ENCODE data around the gene RRAS2. TPM values are rescaled to one million over a fixed set of nuclear protein-coding genes. Genes with fewer than 3 reads are reported as not detected.

Gene RRAS2
- total RNA-seq, 1 donor from 2014 or later, result 35.8 TPM

DNA sequence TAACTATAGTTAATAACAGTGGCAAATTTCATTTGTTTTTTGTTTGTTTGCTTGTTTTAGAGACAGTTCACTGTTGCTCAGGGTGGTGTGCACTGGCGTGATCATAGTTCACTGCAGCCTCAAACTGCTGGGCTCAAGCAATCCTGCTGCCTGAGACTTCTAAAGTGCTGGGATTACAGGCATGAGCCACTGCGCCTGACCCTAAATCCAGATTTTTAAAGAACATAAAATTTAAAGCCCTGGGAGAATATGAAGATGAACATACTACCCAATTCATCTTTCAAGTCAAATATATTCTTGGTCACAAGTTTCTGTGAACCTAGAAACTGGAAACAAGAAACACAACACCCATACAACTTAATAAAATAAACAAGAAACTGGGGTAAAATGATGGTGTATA lies 28.1 kb downstream of the RRAS2 start:
- H3K4me1 ChIP-seq, result peaks cover 8% of the 10 kb centered on the region
- no peaks in the 10 kb centered on the region for H3K36me3 ChIP-seq
- intact Hi-C loops (cut with DNase I), result no loop called here
- ATAC-seq (no peak), DNase-seq (no peak)
- H3K27ac ChIP-seq, result no peak overlapping the region
- H3K27me3 ChIP-seq (ENCODE audit: low read depth), result no peaks in the 10 kb centered on the region
- no peaks in the 10 kb centered on the region for H3K9me3 ChIP-seq
- TF ChIP-seq, protein P1, sequence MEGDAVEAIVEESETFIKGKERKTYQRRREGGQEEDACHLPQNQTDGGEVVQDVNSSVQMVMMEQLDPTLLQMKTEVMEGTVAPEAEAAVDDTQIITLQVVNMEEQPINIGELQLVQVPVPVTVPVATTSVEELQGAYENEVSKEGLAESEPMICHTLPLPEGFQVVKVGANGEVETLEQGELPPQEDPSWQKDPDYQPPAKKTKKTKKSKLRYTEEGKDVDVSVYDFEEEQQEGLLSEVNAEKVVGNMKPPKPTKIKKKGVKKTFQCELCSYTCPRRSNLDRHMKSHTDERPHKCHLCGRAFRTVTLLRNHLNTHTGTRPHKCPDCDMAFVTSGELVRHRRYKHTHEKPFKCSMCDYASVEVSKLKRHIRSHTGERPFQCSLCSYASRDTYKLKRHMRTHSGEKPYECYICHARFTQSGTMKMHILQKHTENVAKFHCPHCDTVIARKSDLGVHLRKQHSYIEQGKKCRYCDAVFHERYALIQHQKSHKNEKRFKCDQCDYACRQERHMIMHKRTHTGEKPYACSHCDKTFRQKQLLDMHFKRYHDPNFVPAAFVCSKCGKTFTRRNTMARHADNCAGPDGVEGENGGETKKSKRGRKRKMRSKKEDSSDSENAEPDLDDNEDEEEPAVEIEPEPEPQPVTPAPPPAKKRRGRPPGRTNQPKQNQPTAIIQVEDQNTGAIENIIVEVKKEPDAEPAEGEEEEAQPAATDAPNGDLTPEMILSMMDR (IDR thresholded peaks at IDR 0.05), result no peak
- no peak overlapping the region for H3K4me3 ChIP-seq

DNA sequence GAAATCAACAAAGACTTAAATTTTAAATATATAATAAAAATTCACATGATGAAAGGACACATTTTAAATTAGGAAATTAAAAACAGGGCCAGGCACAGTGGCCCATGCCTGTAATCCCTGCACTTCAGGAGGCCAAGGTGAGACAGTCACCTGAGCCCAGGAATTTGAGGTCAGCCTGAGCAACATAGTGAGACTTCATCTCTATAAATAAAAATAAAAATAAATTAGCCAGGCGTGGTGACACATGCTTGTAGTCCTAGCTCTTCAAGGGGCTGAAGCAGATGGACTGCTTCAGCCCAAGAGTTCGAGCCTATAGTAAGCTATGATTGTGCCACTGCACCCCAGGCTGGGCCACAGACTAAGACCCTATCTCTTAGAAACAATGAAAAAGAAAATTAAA lies 29.3 kb downstream of the RRAS2 start:
- Histone ChIP-seq H3K4me1 (peaks cover 12% of the 10 kb centered on the region), H3K36me3 (no peaks in the 10 kb centered on the region), H3K9me3 (no peaks in the 10 kb centered on the region), H3K4me3 (no peak overlapping the region), H3K27ac (no peak overlapping the region), H3K27me3 (ENCODE audit: low read depth) (no peaks in the 10 kb centered on the region)
- TF ChIP-seq, protein P1 (IDR thresholded peaks at IDR 0.05), result no peak
- ATAC-seq, result no peak
- intact Hi-C loops (cut with DNase I), result no loop called here
- DNase-seq, result no peak

DNA sequence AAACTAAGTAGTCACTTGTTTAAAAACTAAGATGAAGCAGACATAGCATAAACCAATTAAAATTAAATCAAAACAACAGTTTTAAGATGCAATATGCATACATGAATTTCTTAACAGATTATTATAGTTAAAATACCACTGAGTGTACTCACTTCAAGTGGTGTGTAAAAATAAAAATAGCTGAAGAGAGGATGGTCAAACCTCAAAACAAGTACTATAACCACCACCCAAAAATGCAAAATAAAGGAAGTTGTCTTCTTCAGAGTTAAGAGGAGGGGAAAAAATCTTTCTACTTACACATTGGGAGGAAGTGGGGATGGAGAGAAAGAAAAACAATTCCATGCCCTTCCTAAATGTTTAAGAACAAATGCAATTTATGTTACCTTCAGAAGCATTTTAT lies 31.9 kb downstream of the RRAS2 start:
- intact Hi-C loops (cut with DNase I), result no loop called here

DNA sequence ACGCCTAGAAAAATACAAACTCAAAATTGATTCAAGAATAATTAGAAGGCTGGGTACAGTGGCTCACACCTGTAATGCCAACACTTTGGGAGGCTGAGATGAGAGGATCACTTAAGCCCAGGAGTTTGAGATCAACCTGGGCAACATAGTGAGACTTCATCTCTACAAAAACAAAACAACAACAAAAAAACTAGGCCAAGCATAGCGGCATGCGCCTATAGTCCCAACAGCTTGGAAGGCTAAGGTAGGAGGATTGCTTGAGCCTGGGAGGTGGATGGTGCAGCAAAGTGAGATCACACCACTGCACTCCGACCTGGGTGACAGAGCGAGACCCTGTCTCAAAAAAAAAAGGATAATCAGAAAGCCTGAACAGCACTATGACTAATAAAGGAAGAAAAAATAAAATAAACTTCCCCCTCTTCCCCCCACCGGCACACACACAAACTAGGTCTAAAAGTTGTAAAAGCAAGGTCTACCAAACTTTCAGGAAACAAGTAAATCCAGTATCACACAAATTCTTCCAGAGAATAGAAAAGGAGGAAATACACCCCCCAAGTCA lies 35.8 kb downstream of the RRAS2 start:
- ATAC-seq (no peak), DNase-seq (no peak)
- Histone ChIP-seq H3K36me3 (no peaks in the 10 kb centered on the region), H3K9me3 (no peaks in the 10 kb centered on the region), H3K4me3 (no peak overlapping the region), H3K4me1 (peaks cover 17% of the 10 kb centered on the region), H3K27me3 (ENCODE audit: low read depth) (no peaks in the 10 kb centered on the region), H3K27ac (no peak overlapping the region)
- intact Hi-C loops (cut with DNase I), result no loop called here
- TF ChIP-seq, protein P1 (IDR thresholded peaks at IDR 0.05), result no peak

More for the DNA sequence above, 31.9 kb downstream of the RRAS2 start:
- Histone ChIP-seq H3K27me3 (ENCODE audit: low read depth) (no peaks in the 10 kb centered on the region), H3K4me1 (peaks cover 12% of the 10 kb centered on the region), H3K36me3 (no peaks in the 10 kb centered on the region), H3K9me3 (no peaks in the 10 kb centered on the region), H3K27ac (no peak overlapping the region), H3K4me3 (no peak overlapping the region)
- ATAC-seq (no peak), DNase-seq (no peak)
- TF ChIP-seq, protein P1 (IDR thresholded peaks at IDR 0.05), result no peak

DNA sequence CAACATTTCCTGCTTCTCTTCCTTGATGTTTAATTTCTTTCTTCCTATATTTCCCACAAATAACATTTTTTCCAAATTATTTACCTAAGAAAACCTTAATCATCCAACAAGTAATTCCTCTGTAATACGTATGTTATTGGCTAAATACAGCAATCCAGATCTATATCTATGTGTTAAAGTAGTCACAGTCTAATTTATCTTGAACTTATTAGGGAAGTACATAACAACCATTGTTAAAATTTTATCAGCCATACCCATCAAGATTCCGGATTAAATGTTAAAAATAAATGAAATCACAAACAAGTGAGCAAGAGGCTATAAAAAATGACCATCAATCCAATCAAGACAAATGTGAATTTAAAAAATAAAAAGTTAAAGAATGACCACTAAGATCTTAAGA lies 36.5 kb downstream of the RRAS2 start:
- Histone ChIP-seq H3K27me3 (ENCODE audit: low read depth) (no peaks in the 10 kb centered on the region), H3K4me1 (peaks cover 23% of the 10 kb centered on the region), H3K9me3 (no peaks in the 10 kb centered on the region), H3K27ac (no peak overlapping the region), H3K36me3 (no peaks in the 10 kb centered on the region), H3K4me3 (no peak overlapping the region)
- TF ChIP-seq, protein P1 (IDR thresholded peaks at IDR 0.05), result no peak
- DNase-seq (no peak), ATAC-seq (no peak)
- intact Hi-C loops (cut with DNase I), result no loop called here

Data from lower lobe of right lung (tissue), 2 donors.